GM21381 (cell line): ENCODE data around the gene ZXDC.

ENCODE experiments used
- ATAC-seq: cut with Tn5 transposase; IDR thresholded peaks from one replicate; pipeline ENCODE4 v1.9.1; 2021; ENCODE audit warnings: mild to moderate bottlenecking, moderate library complexity; ENCODE audit not compliant: unreplicated experiment

Gene ZXDC, protein sequence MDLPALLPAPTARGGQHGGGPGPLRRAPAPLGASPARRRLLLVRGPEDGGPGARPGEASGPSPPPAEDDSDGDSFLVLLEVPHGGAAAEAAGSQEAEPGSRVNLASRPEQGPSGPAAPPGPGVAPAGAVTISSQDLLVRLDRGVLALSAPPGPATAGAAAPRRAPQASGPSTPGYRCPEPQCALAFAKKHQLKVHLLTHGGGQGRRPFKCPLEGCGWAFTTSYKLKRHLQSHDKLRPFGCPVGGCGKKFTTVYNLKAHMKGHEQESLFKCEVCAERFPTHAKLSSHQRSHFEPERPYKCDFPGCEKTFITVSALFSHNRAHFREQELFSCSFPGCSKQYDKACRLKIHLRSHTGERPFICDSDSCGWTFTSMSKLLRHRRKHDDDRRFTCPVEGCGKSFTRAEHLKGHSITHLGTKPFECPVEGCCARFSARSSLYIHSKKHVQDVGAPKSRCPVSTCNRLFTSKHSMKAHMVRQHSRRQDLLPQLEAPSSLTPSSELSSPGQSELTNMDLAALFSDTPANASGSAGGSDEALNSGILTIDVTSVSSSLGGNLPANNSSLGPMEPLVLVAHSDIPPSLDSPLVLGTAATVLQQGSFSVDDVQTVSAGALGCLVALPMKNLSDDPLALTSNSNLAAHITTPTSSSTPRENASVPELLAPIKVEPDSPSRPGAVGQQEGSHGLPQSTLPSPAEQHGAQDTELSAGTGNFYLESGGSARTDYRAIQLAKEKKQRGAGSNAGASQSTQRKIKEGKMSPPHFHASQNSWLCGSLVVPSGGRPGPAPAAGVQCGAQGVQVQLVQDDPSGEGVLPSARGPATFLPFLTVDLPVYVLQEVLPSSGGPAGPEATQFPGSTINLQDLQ

GRCh38 chr3:126475413-126476114 lies at the start of gene ZXDC:
ZXDC (minus strand) TSS chr3:126475891; CDS start chr3:126475865, 26 bp downstream.
- ATAC-seq = peak; percentile 78

DNA sequence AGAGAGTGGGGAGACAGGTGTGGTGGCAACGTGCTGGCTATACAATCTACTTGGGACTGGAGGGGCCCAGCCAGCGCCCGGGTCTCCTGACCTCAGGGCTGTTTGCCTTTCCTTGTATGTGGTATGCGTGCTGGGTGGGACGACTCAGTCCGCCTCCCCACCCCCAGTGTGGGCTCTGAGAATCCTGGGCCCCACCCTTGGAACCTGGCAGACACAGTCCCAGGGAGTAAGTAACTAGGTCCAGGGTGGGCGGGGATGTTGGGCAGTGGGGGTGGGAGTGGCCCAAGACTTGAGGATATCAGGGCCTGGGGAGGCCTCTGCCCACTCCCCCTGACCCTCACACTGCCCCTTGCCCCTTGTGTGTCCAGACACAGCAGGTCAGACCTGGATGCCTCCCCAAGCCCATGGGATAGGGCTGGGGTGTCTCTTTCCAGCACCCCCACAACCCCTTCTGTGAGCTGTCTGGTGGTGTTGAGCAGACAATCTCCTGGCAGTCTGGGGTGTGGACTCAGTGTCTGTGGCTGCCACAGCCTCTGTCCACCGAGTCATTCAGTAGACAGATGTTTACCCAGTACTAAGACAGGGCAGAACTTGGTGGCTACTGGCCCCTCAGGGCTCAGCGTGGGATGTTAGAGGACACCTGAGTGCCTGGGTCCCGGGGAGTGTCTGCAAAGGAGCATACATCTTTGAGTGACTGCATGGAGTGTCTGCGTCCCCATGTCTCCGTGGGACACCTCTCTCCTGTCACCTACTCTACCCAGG lies 49.6 kb upstream of the ZXDC start:
- ATAC-seq = no peak

DNA sequence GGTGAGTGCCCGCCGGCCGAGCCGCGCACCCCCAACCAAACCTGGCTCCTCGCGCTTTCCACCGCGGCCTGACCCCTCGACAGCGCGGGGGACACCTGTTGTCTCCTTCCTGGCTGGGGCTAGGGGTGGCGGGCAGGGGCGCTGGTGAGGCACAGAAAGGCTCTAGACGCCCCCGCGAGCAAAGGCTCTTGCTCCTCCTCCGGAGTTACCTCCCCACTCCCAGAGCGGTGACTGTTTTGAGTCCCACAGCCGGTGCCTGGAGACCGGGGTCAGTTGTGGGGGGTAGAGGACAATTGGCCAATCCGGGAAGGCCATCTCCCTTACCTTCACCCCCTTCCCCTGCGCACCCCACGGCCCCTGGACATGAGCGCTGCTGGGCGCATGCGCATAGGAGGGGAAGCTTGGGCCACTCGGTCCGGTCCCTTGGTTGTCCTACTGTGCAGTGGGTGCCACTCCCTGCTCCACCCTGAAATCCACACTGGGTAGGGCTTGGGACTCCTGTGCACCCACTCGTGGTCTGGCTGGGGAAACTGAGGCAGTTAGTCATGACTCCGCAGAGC lies 48.8 kb upstream of the ZXDC start:
- ATAC-seq = no peak

GRCh38 chr3:126523745-126524428 lies 48.2 kb upstream of the ZXDC start, which contains the start of gene CHST13:
CHST13 (plus strand) TSS chr3:126524155; CDS start chr3:126524333, 178 bp downstream.
- no peak for ATAC-seq

DNA sequence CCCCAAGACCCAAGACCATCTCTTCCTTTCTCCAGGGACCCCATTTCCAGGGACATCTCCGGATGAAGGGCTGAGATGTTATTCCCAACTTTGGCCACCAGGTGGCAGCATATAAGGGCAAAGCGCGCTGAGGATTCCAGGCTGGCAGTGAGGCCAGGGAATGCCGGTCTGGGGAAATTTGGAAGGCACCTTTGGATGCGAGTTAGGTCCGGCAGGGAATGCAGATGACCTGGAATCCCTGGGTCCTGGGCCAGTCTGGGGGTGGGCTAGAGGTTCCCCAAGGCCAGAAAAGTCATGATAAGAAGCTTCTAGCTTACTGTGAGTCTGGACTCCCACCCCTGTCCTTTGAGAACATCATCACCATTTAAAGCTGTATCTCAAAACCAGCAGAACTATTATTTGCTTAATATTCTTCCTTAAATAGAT lies 46.7 kb upstream of the ZXDC start:
- no peak for ATAC-seq

DNA sequence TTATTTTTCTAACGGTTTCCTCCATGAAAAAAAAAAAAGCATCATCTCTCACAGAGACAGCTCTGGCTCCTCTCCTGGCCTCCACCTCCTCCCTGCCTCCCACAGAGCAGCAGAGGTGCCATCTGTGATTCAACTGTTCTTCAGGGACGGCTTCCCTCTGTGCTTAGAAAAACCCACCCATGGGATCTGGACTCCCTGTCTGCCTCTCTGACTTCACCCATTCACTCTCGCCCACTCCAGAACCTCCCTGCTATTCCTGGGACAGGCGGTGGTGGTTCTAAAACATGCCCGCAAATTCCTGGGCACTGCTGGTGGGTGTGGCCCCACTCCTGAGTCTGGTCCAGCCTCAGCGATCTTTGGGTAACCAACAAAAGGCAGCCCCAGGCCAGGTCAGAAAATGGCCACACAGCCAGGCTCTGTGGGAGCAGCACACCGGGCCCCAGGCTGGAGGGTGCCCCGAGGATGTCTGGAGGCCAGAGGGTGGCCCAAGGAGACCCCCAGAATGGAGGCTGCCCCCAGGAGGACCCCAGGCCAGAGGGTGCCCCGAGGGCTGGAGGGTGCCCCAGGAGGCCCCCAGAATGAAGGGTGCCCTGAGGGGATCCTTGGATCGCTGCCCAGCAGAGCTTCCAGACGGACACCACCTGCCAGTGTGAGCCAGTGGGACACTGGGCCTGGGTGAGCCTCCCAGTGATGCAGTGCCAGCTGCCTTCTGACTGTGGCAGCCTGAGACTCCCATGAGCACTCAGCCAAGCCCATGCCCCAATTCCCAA lies 45.6 kb upstream of the ZXDC start:
- no peak for ATAC-seq

DNA sequence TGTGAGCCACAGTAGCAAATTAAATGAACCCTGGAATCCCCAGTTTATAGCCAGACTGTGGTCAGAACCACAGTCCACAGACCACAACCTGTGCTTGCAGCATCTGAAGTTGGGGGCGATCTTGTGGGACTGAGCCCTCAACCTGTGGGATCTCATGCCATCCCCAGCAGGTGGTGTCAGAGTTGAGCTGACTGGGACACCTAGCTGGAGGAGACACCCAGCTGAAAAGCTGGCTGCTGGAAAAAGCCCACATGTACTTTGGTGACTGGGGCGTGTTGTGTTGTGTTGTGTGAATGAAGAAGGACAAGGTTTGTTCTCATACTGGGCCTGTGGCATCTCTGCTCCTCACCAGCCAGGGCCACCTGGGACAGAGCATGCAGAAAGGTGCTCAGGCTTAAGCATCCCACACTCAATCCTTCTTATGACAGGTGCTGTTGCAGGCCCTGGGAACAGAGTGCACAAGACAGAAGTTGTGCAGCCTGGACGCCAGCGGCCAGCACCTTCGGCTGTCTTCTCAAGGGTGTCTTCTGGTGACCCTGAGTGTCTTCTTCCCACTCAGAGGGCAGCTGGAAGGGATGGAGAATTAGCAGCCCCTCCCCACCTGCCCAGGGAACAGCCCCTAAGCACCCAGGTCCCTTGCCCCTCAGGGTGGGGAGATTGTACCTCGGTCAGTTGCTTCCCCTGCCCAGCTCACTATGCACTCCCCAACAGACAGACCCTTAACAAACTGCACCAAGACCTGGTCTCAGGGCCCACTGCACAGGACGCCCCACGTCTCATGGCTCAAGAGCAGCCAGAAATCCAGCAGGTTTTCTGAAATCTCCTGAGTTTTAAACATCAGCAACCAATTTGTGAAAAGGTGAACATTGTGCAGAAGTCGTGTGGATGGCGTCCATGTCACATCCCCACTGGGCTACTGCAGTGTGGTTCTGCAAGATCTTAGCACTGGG lies 44.1 kb upstream of the ZXDC start:
- no peak for ATAC-seq

- no peak for ATAC-seq
Observed at GRCh38 chr3:126518779-126519177, 43.1 kb upstream of the ZXDC start.

GRCh38 chr3:126517986-126518778 lies 42.5 kb upstream of the ZXDC start:
- ATAC-seq = no peak

- no peak for ATAC-seq
Observed at GRCh38 chr3:126517291-126517951, 41.7 kb upstream of the ZXDC start, which contains the start of gene UROC1. UROC1 (minus strand) TSS chr3:126517773; CDS start chr3:126517719, 54 bp downstream.

DNA sequence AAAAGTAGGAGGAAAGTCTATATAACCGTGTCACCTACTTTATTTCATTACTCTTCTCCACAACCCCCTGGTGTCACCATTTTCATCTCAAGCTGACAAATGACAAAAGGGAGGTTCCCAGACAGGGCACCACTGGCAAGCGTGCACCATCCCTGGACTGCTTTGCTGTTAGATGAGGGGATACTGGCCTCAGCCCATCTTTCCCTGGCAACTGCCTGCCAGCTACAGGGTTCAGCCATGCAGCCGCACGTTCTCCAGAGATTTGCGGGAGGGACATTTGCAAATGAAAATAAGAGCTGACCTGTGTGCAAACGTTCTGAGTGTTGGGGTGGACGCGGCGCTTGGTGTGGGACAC lies 41.2 kb upstream of the ZXDC start:
- ATAC-seq = no peak

- no peak for ATAC-seq
Observed at GRCh38 chr3:126516152-126516935, 40.7 kb upstream of the ZXDC start.

DNA sequence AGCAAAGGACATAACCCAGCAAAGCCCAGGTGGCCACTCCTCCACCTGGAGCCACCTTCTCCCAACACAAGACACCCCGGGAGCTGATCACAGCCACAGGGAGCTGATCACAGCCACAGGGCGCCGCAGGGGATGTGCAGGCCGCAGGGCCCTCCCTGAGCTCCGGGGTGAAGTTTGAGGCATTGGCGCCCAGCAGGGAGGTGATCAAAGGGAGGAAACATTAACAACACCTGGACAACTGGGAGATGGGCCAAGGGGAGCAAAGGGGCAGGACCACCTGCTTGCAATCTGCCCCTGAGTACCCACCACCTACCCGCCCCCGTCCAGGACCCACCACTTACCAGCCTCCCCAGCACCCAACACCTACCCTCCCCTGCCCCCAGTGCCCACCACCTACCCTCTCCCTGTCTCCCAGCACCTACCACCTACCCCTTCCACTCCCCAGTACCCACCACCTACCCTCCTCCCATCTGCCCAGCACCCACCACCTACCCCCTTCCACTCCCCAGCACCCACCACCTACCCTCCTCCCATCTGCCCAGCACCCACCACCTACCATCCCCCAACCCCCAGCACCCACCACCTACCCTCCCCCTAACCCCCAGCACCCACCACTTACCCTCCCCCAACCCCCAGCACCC lies 39.5 kb upstream of the ZXDC start:
- no peak for ATAC-seq

DNA sequence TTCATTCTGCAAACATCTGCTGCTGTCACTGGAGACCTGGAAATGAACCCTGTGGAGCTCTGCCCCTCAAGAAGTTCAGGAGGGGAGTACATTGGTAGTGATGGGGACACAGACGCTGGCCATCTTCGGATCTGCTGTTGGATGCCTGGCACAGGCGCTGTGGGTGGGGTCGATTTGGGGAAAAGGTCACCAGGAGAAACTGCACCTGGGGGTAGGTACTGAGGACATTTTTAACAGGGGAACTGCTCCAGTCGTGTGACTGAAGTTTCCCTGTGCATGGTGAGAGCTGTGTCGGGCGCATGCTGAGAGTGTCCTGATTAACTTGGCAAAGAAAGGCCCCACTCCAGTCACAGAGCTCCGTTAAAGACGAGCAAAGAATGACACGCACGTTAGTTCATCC lies 38.5 kb upstream of the ZXDC start:
- ATAC-seq = no peak
